Nephron progenitor cell (in vitro differentiated cells): Measurements from ENCODE around the gene VPS13D.

Experiments
- DNase-seq: peaks from one replicate; pipeline ENCODE4 v3.0.0; 2021
- H3K27ac Mint-ChIP-seq: 2 replicates; pipeline ENCODE4 v1.8.0; 2021; ENCODE audit warnings: mild to moderate bottlenecking, moderate library complexity, mixed read lengths
- H3K27me3 Mint-ChIP-seq: 2 replicates; pipeline ENCODE4 v1.8.0; 2021; ENCODE audit warnings: mild to moderate bottlenecking, low read depth, mixed read lengths; ENCODE audit not compliant: poor library complexity
- H3K36me3 Mint-ChIP-seq: 2 replicates; pipeline ENCODE4 v1.8.0; 2021; ENCODE audit warnings: low read depth, mixed read lengths
- H3K4me1 Mint-ChIP-seq: 2 replicates; pipeline ENCODE4 v1.8.0; 2021; ENCODE audit warnings: mixed read lengths
- H3K4me3 Mint-ChIP-seq: 2 replicates; pipeline ENCODE4 v1.8.0; 2021; ENCODE audit warnings: mild to moderate bottlenecking, moderate library complexity, mixed read lengths
- H3K9me3 Mint-ChIP-seq: 2 replicates; pipeline ENCODE4 v1.8.0; 2021; ENCODE audit warnings: mild to moderate bottlenecking, moderate library complexity, mixed read lengths
- CTCF ChIP-seq: fragments of 200-600 bp; sonication (generic); IDR thresholded peaks from 2 replicates; pipeline ENCODE4 v1.5.0; 2021; ENCODE audit warnings: antibody characterized with exemption

VPS13D gene

GRCh38 chr1:12414444-12415018, 184.7 kb downstream of the VPS13D start:
- DNase-seq: no peak
- Mint-ChIP-seq H3K9me3 (peaks cover 34% of the 10 kb centered on the region), H3K36me3 (peaks cover 91% of the 10 kb centered on the region), H3K4me1 (peaks cover 8% of the 10 kb centered on the region), H3K27me3 (peaks cover 5% of the 10 kb centered on the region), H3K27ac (no peak overlapping the region), H3K4me3 (no peak overlapping the region)
- no peak for TF ChIP-seq CTCF

- no peak overlapping the region for H3K27ac Mint-ChIP-seq
- TF ChIP-seq CTCF: no peak
- peaks cover 91% of the 10 kb centered on the region for H3K36me3 Mint-ChIP-seq
- H3K4me3 Mint-ChIP-seq: no peak overlapping the region
- peaks cover 5% of the 10 kb centered on the region for H3K4me1 Mint-ChIP-seq
- H3K27me3 Mint-ChIP-seq: peaks cover 5% of the 10 kb centered on the region
- H3K9me3 Mint-ChIP-seq: peaks cover 28% of the 10 kb centered on the region
- no peak for DNase-seq
These were observed 185.2 kb downstream of the VPS13D start for GRCh38 chr1:12415038-12415466.

GRCh38 chr1:12416101-12416500, 186.3 kb downstream of the VPS13D start:
- H3K27ac Mint-ChIP-seq: no peak overlapping the region
- peaks cover 83% of the 10 kb centered on the region for H3K36me3 Mint-ChIP-seq

GRCh38 chr1:12416744-12417143, 186.9 kb downstream of the VPS13D start:
- no peak overlapping the region for H3K4me3 Mint-ChIP-seq
- H3K27me3 Mint-ChIP-seq: peaks cover 3% of the 10 kb centered on the region
- H3K4me1 Mint-ChIP-seq: peaks cover 15% of the 10 kb centered on the region
- peaks cover 12% of the 10 kb centered on the region for H3K9me3 Mint-ChIP-seq
- H3K27ac Mint-ChIP-seq: no peak overlapping the region
- peaks cover 76% of the 10 kb centered on the region for H3K36me3 Mint-ChIP-seq
- no peak for TF ChIP-seq CTCF
- no peak for DNase-seq

More at GRCh38 chr1:12416101-12416500, 186.3 kb downstream of the VPS13D start:
- no peak for DNase-seq
- no peak overlapping the region for H3K4me3 Mint-ChIP-seq
- TF ChIP-seq CTCF: no peak
- peaks cover 19% of the 10 kb centered on the region for H3K9me3 Mint-ChIP-seq
- H3K27me3 Mint-ChIP-seq: peaks cover 5% of the 10 kb centered on the region
- H3K4me1 Mint-ChIP-seq: peaks cover 8% of the 10 kb centered on the region

- Mint-ChIP-seq H3K9me3 (peaks cover 6% of the 10 kb centered on the region), H3K36me3 (peaks cover 70% of the 10 kb centered on the region), H3K27ac (no peak overlapping the region), H3K27me3 (no peaks in the 10 kb centered on the region), H3K4me3 (no peak overlapping the region), H3K4me1 (peaks cover 21% of the 10 kb centered on the region)
- TF ChIP-seq CTCF: no peak
- DNase-seq: no peak
These were observed 187.6 kb downstream of the VPS13D start for GRCh38 chr1:12417389-12417788.

GRCh38 chr1:12420171-12420570, 190.3 kb downstream of the VPS13D start:
- TF ChIP-seq CTCF: no peak
- Mint-ChIP-seq H3K9me3 (no peaks in the 10 kb centered on the region), H3K27me3 (no peaks in the 10 kb centered on the region), H3K27ac (no peak overlapping the region), H3K36me3 (peaks cover 47% of the 10 kb centered on the region), H3K4me3 (no peak overlapping the region), H3K4me1 (peaks cover 41% of the 10 kb centered on the region)
- DNase-seq: no peak
